Choroid plexus epithelial cell (primary cell): ENCODE results near the gene MLLT3.

Source experiments
- DNase-seq: peaks from one replicate; pipeline ENCODE4 v3.0.0-alpha.2; 2010; ENCODE audit warnings: low read depth
- H3K4me3 ChIP-seq: 2 replicates; pipeline ENCODE4 v1.5.1; 2011; ENCODE audit warnings: low read depth, mild to moderate bottlenecking, control low read depth, low read length, moderate library complexity
- CTCF ChIP-seq: conservative IDR thresholded peaks from 2 replicates; pipeline ENCODE4 v1.5.1; 2011; ENCODE audit warnings: low read depth, mild to moderate bottlenecking, control low read depth, inconsistent platforms, low read length, moderate library complexity

The MLLT3 gene

GRCh38 chr9:20363233-20363632, 259.1 kb downstream of the MLLT3 start:
- no peak for DNase-seq
- H3K4me3 ChIP-seq = no peak overlapping the region
- TF ChIP-seq CTCF = no peak

GRCh38 chr9:20361656-20362570, 260.4 kb downstream of the MLLT3 start:
- H3K4me3 ChIP-seq = no peak overlapping the region
- TF ChIP-seq CTCF = no peak
- no peak for DNase-seq

- no peak for TF ChIP-seq CTCF
- no peak for DNase-seq
- H3K4me3 ChIP-seq = no peak overlapping the region
Observed at GRCh38 chr9:20361229-20361628, 261.1 kb downstream of the MLLT3 start.

GRCh38 chr9:20358207-20358606, 264.1 kb downstream of the MLLT3 start:
- no peak for TF ChIP-seq CTCF
- no peak overlapping the region for H3K4me3 ChIP-seq
- DNase-seq = peak; percentile 83

- peak overlapping the region; percentile 36 for H3K4me3 ChIP-seq
- DNase-seq = peak; percentile 52
- no peak for TF ChIP-seq CTCF
Observed at GRCh38 chr9:20357037-20357432, 265.3 kb downstream of the MLLT3 start.

- peak; percentile 91 for DNase-seq
- TF ChIP-seq CTCF = peak; percentile 68
Observed at GRCh38 chr9:20356403-20357036, 265.8 kb downstream of the MLLT3 start.

More at GRCh38 chr9:20356403-20357036, 265.8 kb downstream of the MLLT3 start:
- peak overlapping the region; percentile 36 for H3K4me3 ChIP-seq
